ENCODE data around the gene GRID1.

Gene GRID1

GRCh38 chr10:86330778-86331763, 35.5 kb downstream of the GRID1 start:
- no peak overlapping the region for H3K4me3 ChIP-seq (ENCODE audit: severe bottlenecking)
- no peaks in the 10 kb centered on the region for H3K9me3 ChIP-seq (ENCODE audit: severe bottlenecking)
- H3K4me1 ChIP-seq (ENCODE audit: insufficient read depth, poor library complexity, severe bottlenecking), result no peaks in the 10 kb centered on the region
- no peak for TF ChIP-seq CTCF (IDR thresholded peaks at IDR 0.05; ENCODE audit: poor library complexity, severe bottlenecking)
- no peak for ATAC-seq (ENCODE audit: low read depth)
- no peaks in the 10 kb centered on the region for H3K27me3 ChIP-seq (ENCODE audit: insufficient read depth, poor library complexity, severe bottlenecking)
- H3K36me3 ChIP-seq (ENCODE audit: low read depth), result no peaks in the 10 kb centered on the region
- no peak overlapping the region for H3K27ac ChIP-seq (ENCODE audit: poor library complexity, severe bottlenecking)
- DNase-seq (ENCODE audit: low spot score), result peak; percentile 55

GRCh38 chr10:86329896-86330680, 36.5 kb downstream of the GRID1 start:
- H3K27me3 ChIP-seq (ENCODE audit: insufficient read depth, poor library complexity, severe bottlenecking), result peaks cover 3% of the 10 kb centered on the region
- H3K4me3 ChIP-seq (ENCODE audit: severe bottlenecking), result no peak overlapping the region
- ATAC-seq (ENCODE audit: low read depth), result no peak
- H3K9me3 ChIP-seq (ENCODE audit: severe bottlenecking), result no peaks in the 10 kb centered on the region
- H3K36me3 ChIP-seq (ENCODE audit: low read depth), result no peaks in the 10 kb centered on the region
- H3K4me1 ChIP-seq (ENCODE audit: insufficient read depth, poor library complexity, severe bottlenecking), result no peaks in the 10 kb centered on the region
- DNase-seq (ENCODE audit: low spot score), result peak; percentile 35
- TF ChIP-seq CTCF (IDR thresholded peaks at IDR 0.05; ENCODE audit: poor library complexity, severe bottlenecking), result no peak
- no peak overlapping the region for H3K27ac ChIP-seq (ENCODE audit: poor library complexity, severe bottlenecking)

GRCh38 chr10:86329093-86329710, 37.4 kb downstream of the GRID1 start:
- no peak overlapping the region for H3K4me3 ChIP-seq (ENCODE audit: severe bottlenecking)
- DNase-seq (ENCODE audit: low spot score) (peak; percentile 35), ATAC-seq (ENCODE audit: low read depth) (no peak)
- no peaks in the 10 kb centered on the region for H3K4me1 ChIP-seq (ENCODE audit: insufficient read depth, poor library complexity, severe bottlenecking)
- H3K9me3 ChIP-seq (ENCODE audit: severe bottlenecking), result no peaks in the 10 kb centered on the region
- TF ChIP-seq CTCF (IDR thresholded peaks at IDR 0.05; ENCODE audit: poor library complexity, severe bottlenecking), result no peak
- H3K36me3 ChIP-seq (ENCODE audit: low read depth), result no peaks in the 10 kb centered on the region
- H3K27me3 ChIP-seq (ENCODE audit: insufficient read depth, poor library complexity, severe bottlenecking), result peaks cover 3% of the 10 kb centered on the region
- no peak overlapping the region for H3K27ac ChIP-seq (ENCODE audit: poor library complexity, severe bottlenecking)

- Histone ChIP-seq H3K4me3 (ENCODE audit: severe bottlenecking) (no peak overlapping the region), H3K27ac (ENCODE audit: poor library complexity, severe bottlenecking) (no peak overlapping the region), H3K27me3 (ENCODE audit: insufficient read depth, poor library complexity, severe bottlenecking) (peaks cover 3% of the 10 kb centered on the region), H3K36me3 (ENCODE audit: low read depth) (no peaks in the 10 kb centered on the region), H3K4me1 (ENCODE audit: insufficient read depth, poor library complexity, severe bottlenecking) (no peaks in the 10 kb centered on the region), H3K9me3 (ENCODE audit: severe bottlenecking) (no peaks in the 10 kb centered on the region)
- no peak for TF ChIP-seq CTCF (IDR thresholded peaks at IDR 0.05; ENCODE audit: poor library complexity, severe bottlenecking)
- DNase-seq (ENCODE audit: low spot score) (peak; percentile 0), ATAC-seq (ENCODE audit: low read depth) (peak; percentile 49; the same call in 2 of the 3 replicates)
These were observed 38.5 kb downstream of the GRID1 start for GRCh38 chr10:86327954-86328725.
